GM12875 (cell line): Measurements from ENCODE around the gene MRPL20.
A peak's percentile ranks its signal among the peaks of the same experiment; 100 is the strongest.

Experiments
- H3K4me3 ChIP-seq: one replicate; pipeline ENCODE4 v1.5.1; 2011; ENCODE audit warnings: low read depth, low read length, control low read depth
- CTCF ChIP-seq: IDR thresholded peaks from 2 replicates; pipeline ENCODE4 v1.5.1; 2011; ENCODE audit warnings: low read depth, mild to moderate bottlenecking, control low read depth, inconsistent platforms, low read length, moderate library complexity, borderline replicate concordance; ENCODE audit not compliant: insufficient read depth

The MRPL20 gene

GRCh38 chr1:1402072-1402900 is 4.8 kb downstream of the MRPL20 start:
- TF ChIP-seq CTCF: peak; percentile 66

GRCh38 chr1:1401457-1402010 is 5.6 kb downstream of the MRPL20 start:
- H3K4me3 ChIP-seq: no peak overlapping the region
- no peak for TF ChIP-seq CTCF

More at GRCh38 chr1:1402072-1402900, 4.8 kb downstream of the MRPL20 start:
- no peak overlapping the region for H3K4me3 ChIP-seq

- H3K4me3 ChIP-seq: peak overlapping the region; percentile 99
- no peak for TF ChIP-seq CTCF
These were observed 6.3 kb downstream of the MRPL20 start for GRCh38 chr1:1400576-1401456.

GRCh38 chr1:1399872-1400575 is 7.1 kb downstream of the MRPL20 start:
- no peak for TF ChIP-seq CTCF
- peak overlapping the region; percentile 99 for H3K4me3 ChIP-seq

- TF ChIP-seq CTCF: peak; percentile 72
- H3K4me3 ChIP-seq: peak within 1 kb of the TSS; percentile 99
These were observed 7.8 kb downstream of the MRPL20 start, which contains the start of gene CCNL2 for GRCh38 chr1:1399187-1399871. CCNL2 (minus strand) TSS chr1:1399335; CDS start chr1:1399306, 29 bp downstream.

GRCh38 chr1:1398677-1399186 is 8.4 kb downstream of the MRPL20 start:
- peak overlapping the region; percentile 99 for H3K4me3 ChIP-seq
- no peak for TF ChIP-seq CTCF
